EH (cell line): ENCODE data around the gene RSPH6A.
"Not testable (repeated sequence)": the region's sequence is repeated elsewhere in the genome, so short reads cannot be mapped to it uniquely, and the experiment has no call there.

Experiments used
- DNase-seq: peaks from one replicate; pipeline ENCODE4 v3.0.0-alpha.2; 2015; ENCODE audit warnings: low read depth

RSPH6A gene

GRCh38 chr19:45800070-45800553, 15.0 kb downstream of the RSPH6A start:
- peak; percentile 77 for DNase-seq

GRCh38 chr19:45799541-45799940, 15.6 kb downstream of the RSPH6A start:
- not testable (repeated sequence) for DNase-seq

GRCh38 chr19:45798995-45799517, 16.1 kb downstream of the RSPH6A start:
- peak; percentile 93 for DNase-seq

GRCh38 chr19:45794627-45795026, 20.5 kb downstream of the RSPH6A start:
- DNase-seq: no peak

- DNase-seq: no peak
Observed at GRCh38 chr19:45793876-45794275, 21.2 kb downstream of the RSPH6A start.

- no peak for DNase-seq
Observed at GRCh38 chr19:45793178-45793564, 21.9 kb downstream of the RSPH6A start.

GRCh38 chr19:45792470-45793177, 22.5 kb downstream of the RSPH6A start, which contains the start of gene DMWD:
TSS of gene DMWD (minus strand) at chr19:45792845. CDS start at chr19:45792756, 89 bp downstream.
- DNase-seq: peak; percentile 99

- DNase-seq: no peak
Observed at GRCh38 chr19:45791744-45792469, 23.2 kb downstream of the RSPH6A start.

GRCh38 chr19:45790942-45791341, 24.2 kb downstream of the RSPH6A start:
- DNase-seq: no peak

- DNase-seq: no peak
Observed at GRCh38 chr19:45789035-45789786, 25.9 kb downstream of the RSPH6A start.

GRCh38 chr19:45786533-45786894, 28.6 kb downstream of the RSPH6A start:
- no peak for DNase-seq

GRCh38 chr19:45785781-45786532, 29.2 kb downstream of the RSPH6A start:
- DNase-seq: no peak

- DNase-seq: no peak
Observed at GRCh38 chr19:45785097-45785496, 30.0 kb downstream of the RSPH6A start.

GRCh38 chr19:45784096-45784495, 31.0 kb downstream of the RSPH6A start:
- no peak for DNase-seq

- peak; percentile 94 for DNase-seq
Observed at GRCh38 chr19:45782820-45783785, 32.0 kb downstream of the RSPH6A start.

- peak; percentile 62 for DNase-seq
Observed at GRCh38 chr19:45782162-45782691, 32.9 kb downstream of the RSPH6A start, which contains the start of gene DMPK. TSS of gene DMPK (minus strand) at chr19:45782490. CDS start at chr19:45782352, 138 bp downstream.

- peak; percentile 54 for DNase-seq
Observed at GRCh38 chr19:45781214-45782161, 33.6 kb downstream of the RSPH6A start.

- peak; percentile 52 for DNase-seq
Observed at GRCh38 chr19:45780448-45781213, 34.5 kb downstream of the RSPH6A start.
